ENCODE measurements around the gene WDR93. TPM values are rescaled to one million over a fixed set of nuclear protein-coding genes. Genes with fewer than 3 reads are reported as not detected.

Gene WDR93
- total RNA-seq, 1 donor from 2014 or later: 0.41 TPM

- FAIRE-seq (no peak), DNase-seq (ENCODE audit: low spot score in 2 of 2) (no peak)
Observed at GRCh38 chr15:89745768-89746167, 55.2 kb downstream of the WDR93 start.

GRCh38 chr15:89746386-89746780 lies 55.8 kb downstream of the WDR93 start:
- FAIRE-seq (no peak), DNase-seq (ENCODE audit: low spot score in 2 of 2) (no peak)

- FAIRE-seq: no peak
- DNase-seq (ENCODE audit: low spot score in 2 of 2): no peak
Observed at GRCh38 chr15:89747708-89748682, 57.4 kb downstream of the WDR93 start.

GRCh38 chr15:89749054-89749453 lies 58.4 kb downstream of the WDR93 start:
- DNase-seq (ENCODE audit: low spot score in 2 of 2) (no peak), FAIRE-seq (no peak)

GRCh38 chr15:89749526-89749925 lies 58.9 kb downstream of the WDR93 start:
- FAIRE-seq (no peak), DNase-seq (ENCODE audit: low spot score in 2 of 2) (no peak)

- FAIRE-seq: no peak
Observed at GRCh38 chr15:89749951-89750559, 59.4 kb downstream of the WDR93 start.

GRCh38 chr15:89750560-89751542 lies 60.2 kb downstream of the WDR93 start, which contains the start of gene MESP1:
MESP1 (minus strand) TSS chr15:89751249; CDS start chr15:89751231, 18 bp downstream.
- FAIRE-seq: no peak

More at GRCh38 chr15:89749951-89750559, 59.4 kb downstream of the WDR93 start:
- no peak for DNase-seq (ENCODE audit: low spot score in 2 of 2)

GRCh38 chr15:89751748-89752147 lies 61.1 kb downstream of the WDR93 start:
- DNase-seq (ENCODE audit: low spot score in 2 of 2) (no peak), FAIRE-seq (no peak)

More at GRCh38 chr15:89750560-89751542, 60.2 kb downstream of the WDR93 start, which contains the start of gene MESP1:
- peak; percentile 95 to 97 for DNase-seq (ENCODE audit: low spot score in 2 of 2)

- DNase-seq (ENCODE audit: low spot score in 2 of 2) (no peak), FAIRE-seq (no peak)
Observed at GRCh38 chr15:89753855-89754254, 63.2 kb downstream of the WDR93 start.

GRCh38 chr15:89754361-89755154 lies 63.9 kb downstream of the WDR93 start:
- FAIRE-seq (no peak), DNase-seq (ENCODE audit: low spot score in 2 of 2) (no peak)

GRCh38 chr15:89755701-89756100 lies 65.1 kb downstream of the WDR93 start:
- DNase-seq (ENCODE audit: low spot score in 2 of 2): no peak
- no peak for FAIRE-seq

- FAIRE-seq (no peak), DNase-seq (ENCODE audit: low spot score in 2 of 2) (no peak)
Observed at GRCh38 chr15:89756897-89757296, 66.3 kb downstream of the WDR93 start.

- FAIRE-seq: no peak
Observed at GRCh38 chr15:89758283-89758682, 67.7 kb downstream of the WDR93 start.

GRCh38 chr15:89758981-89759380 lies 68.4 kb downstream of the WDR93 start:
- FAIRE-seq: no peak
- DNase-seq (ENCODE audit: low spot score in 2 of 2): no peak

More at GRCh38 chr15:89758283-89758682, 67.7 kb downstream of the WDR93 start:
- no peak for DNase-seq (ENCODE audit: low spot score in 2 of 2)

- DNase-seq (ENCODE audit: low spot score in 2 of 2) (no peak), FAIRE-seq (no peak)
Observed at GRCh38 chr15:89759835-89760234, 69.2 kb downstream of the WDR93 start.

- no peak for FAIRE-seq
- DNase-seq (ENCODE audit: low spot score in 2 of 2): peak in 1 of 2 donors; percentile 77
Observed at GRCh38 chr15:89760303-89761008, 69.8 kb downstream of the WDR93 start.

GRCh38 chr15:89761009-89761831 lies 70.6 kb downstream of the WDR93 start:
- FAIRE-seq: no peak
- DNase-seq (ENCODE audit: low spot score in 2 of 2): no peak

GRCh38 chr15:89761929-89762328 lies 71.3 kb downstream of the WDR93 start:
- FAIRE-seq: no peak

More at GRCh38 chr15:89761929-89762328, 71.3 kb downstream of the WDR93 start:
- DNase-seq (ENCODE audit: low spot score in 2 of 2): no peak

Measured in frontal cortex (tissue), 4 donors.